Femur (tissue), 1 donor: ENCODE measurements around the gene INO80D.
A peak's percentile ranks its signal among the peaks of the same experiment; 100 is the strongest.

ENCODE experiments used
- DNase-seq: peaks from one replicate; pipeline ENCODE4 v3.0.0-alpha.2; 2017

The INO80D gene

GRCh38 chr2:205976120-205976814 is 109.7 kb downstream of the INO80D start:
- DNase-seq: no peak

- DNase-seq: no peak
Measured at GRCh38 chr2:205975082-205975949, 110.7 kb downstream of the INO80D start.

- no peak for DNase-seq
Measured at GRCh38 chr2:205972113-205972512, 113.9 kb downstream of the INO80D start.

- no peak for DNase-seq
Measured at GRCh38 chr2:205970348-205970747, 115.6 kb downstream of the INO80D start.

- no peak for DNase-seq
Measured at GRCh38 chr2:205969584-205969983, 116.4 kb downstream of the INO80D start.

GRCh38 chr2:205967391-205968075 is 118.4 kb downstream of the INO80D start:
- DNase-seq: no peak

GRCh38 chr2:205965707-205966106 is 120.3 kb downstream of the INO80D start:
- DNase-seq: no peak

- DNase-seq: no peak
Measured at GRCh38 chr2:205964111-205964761, 121.7 kb downstream of the INO80D start.

GRCh38 chr2:205959521-205959920 is 126.5 kb downstream of the INO80D start:
- no peak for DNase-seq

- no peak for DNase-seq
Measured at GRCh38 chr2:205957452-205958154, 128.4 kb downstream of the INO80D start.

GRCh38 chr2:205954707-205955106 is 131.3 kb downstream of the INO80D start:
- DNase-seq: no peak

GRCh38 chr2:205952282-205952681 is 133.7 kb downstream of the INO80D start:
- DNase-seq: no peak

- no peak for DNase-seq
Measured at GRCh38 chr2:205948883-205949282, 137.1 kb downstream of the INO80D start.

GRCh38 chr2:205948496-205948837 is 137.5 kb downstream of the INO80D start:
- DNase-seq: no peak

GRCh38 chr2:205947621-205948495 is 138.1 kb downstream of the INO80D start:
- peak; percentile 87 for DNase-seq

- DNase-seq: no peak
Measured at GRCh38 chr2:205946226-205946625, 139.7 kb downstream of the INO80D start.
